VCaP (cell line): ENCODE measurements around the gene FUT7.
A peak's percentile ranks its signal among the peaks of the same experiment; 100 is the strongest.
"Not testable (repeated sequence)": the region's sequence is repeated elsewhere in the genome, so short reads cannot be mapped to it uniquely, and the experiment has no call there.

Experiments used
- H3K27ac ChIP-seq: fragments of 450-650 bp; 2 replicates; pipeline ENCODE4 v1.5.1; 2017
- CTCF ChIP-seq: fragments of 450-650 bp; conservative IDR thresholded peaks from 2 replicates; pipeline ENCODE4 v1.5.1; 2017; ENCODE audit warnings: mild to moderate bottlenecking, moderate library complexity

FUT7 gene

GRCh38 chr9:137037035-137037434 is 5.1 kb upstream of the FUT7 start:
- H3K27ac ChIP-seq: peak overlapping the region; percentile 91
- TF ChIP-seq CTCF: no peak

GRCh38 chr9:137035937-137036336 is 4.0 kb upstream of the FUT7 start:
- TF ChIP-seq CTCF: no peak
- peak overlapping the region; percentile 91 for H3K27ac ChIP-seq

DNA sequence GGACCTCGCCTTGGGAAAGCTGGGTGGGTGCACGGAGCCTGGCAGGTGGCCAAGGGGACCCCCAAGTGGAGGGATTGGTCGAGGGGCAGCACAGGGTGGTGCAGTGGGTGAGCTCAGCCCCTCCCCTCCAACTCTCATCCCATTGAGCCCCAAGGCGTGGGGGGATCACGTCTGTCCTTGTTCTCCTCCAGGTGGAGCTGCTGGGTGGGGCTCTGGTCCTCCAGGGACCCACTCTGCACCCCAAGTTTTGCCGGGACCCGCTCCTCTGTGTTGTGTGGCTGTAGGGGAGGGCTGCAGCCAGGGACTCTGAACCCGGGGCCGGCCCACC is 3.6 kb upstream of the FUT7 start:
- peak overlapping the region; percentile 91 for H3K27ac ChIP-seq

DNA sequence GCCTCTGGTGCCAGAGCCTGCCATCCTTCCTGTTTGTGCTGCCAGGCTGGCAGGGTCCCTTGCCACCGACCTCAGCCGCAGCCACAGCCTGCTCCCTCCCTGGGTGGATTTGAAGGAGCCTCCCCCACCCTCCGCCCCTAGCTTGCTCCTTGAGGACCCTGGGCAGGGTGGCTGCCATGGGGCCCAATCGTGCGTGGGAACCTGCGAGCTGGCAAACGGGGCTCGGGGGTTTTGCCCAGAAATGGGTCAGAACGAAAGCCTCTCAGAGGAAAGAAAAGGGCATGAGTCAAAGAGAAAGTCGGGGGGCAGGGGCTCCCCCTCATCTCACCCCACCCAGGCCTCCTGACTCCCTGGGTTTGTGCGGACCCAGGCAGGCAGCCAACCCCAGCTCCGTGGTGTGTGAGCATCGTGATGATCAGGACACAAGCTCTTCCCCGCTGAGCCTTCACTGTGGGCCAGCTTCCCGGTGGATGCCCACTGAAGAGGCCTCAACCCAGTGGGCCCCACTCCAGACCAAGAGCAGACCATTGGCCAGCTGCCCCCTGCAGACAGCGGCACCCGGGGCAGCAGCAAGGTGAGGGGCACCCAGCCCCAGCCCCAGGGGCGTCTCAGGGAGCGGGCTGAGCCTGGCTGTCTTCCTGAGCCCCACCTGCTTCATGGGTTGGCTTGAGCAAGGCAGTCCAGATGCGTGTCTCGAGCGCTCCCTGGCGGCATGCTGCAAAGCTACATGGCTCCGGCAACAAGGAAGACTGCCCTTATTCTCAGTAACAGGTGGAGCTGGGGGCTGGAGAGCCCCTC is 3.0 kb upstream of the FUT7 start:
- peak overlapping the region; percentile 91 for H3K27ac ChIP-seq
- peak; percentile 97 for TF ChIP-seq CTCF

More for the DNA sequence above, 3.6 kb upstream of the FUT7 start:
- peak; percentile 64 for TF ChIP-seq CTCF

DNA sequence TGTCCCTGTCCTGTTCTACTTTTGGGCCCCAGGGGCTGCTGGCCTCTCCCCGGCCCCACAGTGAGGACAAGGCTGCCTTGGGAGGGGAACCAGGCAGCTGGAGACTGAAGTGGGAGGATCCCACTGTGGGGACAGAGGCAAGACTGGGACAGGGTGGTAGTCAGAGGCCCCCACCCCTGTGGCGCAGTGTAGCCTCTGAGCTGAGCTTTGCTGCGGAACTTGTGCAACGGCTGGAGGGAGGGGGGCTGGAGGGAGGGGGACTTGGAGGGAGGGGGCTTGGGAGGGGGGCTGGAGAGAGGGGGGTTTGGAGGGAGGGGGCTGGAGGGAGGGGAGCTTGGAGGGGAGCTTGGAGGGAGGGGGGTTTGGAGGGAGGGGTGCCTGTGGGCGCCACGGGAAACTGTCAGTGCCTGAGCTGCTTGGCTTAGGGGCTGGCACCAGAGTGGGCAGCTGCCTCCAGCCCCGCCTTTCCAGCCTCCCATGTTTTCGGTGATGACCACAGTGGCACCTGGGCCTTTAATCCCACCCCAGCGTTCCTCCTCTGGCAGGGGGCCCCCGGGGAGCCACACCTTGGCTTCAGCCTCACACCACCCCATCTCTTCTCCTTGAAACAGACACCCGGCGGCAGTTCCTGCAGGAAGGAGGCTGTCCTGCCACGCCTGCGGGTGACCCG is 2.3 kb upstream of the FUT7 start:
- no peak for TF ChIP-seq CTCF
- peak overlapping the region; percentile 91 for H3K27ac ChIP-seq

DNA sequence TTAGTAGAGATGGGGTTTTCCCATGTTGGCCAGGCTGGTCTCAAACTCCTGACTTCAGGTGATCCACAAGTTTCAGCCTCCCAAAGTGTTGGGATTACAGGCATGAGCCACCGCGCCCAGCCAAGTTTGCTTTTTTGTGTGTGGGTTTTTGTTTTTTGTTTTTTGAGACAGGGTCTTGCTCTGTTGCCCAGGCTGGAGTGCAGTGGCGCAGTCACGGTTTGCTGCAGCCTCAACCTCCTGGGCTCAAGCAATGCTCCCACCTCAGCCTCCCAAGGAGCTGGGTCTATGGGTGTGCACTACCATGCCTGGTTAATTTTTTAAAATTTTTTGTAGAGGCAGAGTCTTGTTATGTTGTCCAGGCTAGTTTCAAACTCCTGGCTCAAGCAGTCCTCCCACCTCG is 1.6 kb upstream of the FUT7 start:
- not testable (repeated sequence) for H3K27ac ChIP-seq

- H3K27ac ChIP-seq: no peak overlapping the region
- TF ChIP-seq CTCF: no peak
Measured at GRCh38 chr9:137032858-137033257, 970 bp upstream of the FUT7 start.
